Measurements from ENCODE around the gene SRGAP3.
A peak's percentile ranks its signal among the peaks of the same experiment; 100 is the strongest.

The SRGAP3 gene

DNA sequence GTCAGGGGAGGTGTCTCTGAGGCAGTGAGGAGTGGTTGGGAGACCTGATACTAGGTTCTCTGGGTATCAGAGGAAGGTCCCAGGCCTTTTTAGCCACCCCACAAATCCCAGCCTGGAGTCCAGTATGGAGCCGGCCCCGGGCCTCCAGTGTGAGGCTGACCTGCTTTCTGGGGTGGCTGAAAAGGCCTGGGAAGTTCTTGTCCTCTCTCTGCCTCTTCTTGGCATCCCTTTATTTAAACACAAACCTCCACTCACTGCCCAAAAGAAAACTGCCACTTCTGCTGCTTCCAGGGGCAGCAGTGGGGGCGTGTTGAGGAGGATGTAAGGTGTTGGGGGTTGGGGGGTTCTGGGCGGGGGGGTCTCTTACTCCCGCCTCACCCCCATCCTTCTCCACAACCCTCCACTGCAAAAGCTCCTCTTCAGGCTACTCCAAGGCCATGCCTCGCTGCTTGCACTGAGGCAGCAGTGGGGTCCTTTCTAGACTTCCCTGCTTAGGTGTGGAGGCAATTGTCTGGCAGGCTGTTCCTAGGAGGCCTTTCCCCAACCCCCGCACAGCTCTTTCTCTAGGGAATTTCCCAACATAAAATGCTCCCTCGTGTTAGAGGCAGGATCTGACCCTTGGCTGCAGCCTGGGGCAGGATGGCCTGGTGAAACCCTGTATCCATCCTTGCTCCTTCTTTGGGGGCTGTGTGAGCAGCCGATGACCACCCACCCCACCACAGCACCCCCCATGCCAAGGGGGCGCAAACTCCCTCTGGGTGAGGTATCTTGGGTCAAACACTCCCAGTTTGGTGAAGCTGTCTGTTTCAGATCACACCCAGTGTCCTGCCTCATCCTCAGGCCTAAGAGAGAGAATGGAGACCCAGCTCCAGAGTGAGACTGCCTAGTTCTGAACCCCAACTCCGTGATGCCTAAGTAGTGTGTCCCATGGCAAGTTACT, 274.1 kb downstream of the SRGAP3 start:
- DNase-seq (ENCODE audit: low read depth in 3 of 3, low spot score in 1 of 3) = no peak

DNA sequence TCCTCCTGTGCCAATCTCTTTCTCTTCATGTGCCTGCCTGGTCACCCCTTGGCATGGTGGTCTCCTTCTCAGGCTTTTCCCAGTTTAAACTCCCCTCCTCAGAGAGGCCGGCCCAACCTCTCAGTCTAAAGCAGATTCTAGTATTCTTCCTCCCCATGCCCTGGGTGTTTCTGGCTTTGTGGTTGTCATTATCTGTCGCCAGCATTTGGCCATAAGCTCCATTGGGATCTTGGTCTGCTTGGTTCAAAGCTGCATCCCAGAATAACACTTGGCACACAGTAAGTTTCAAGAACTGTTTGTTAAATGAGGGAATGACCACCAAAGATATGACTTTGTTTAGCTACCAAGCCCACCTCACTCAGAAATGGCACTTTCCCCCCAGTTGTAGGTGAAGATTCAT, 275.0 kb downstream of the SRGAP3 start:
- no peak for DNase-seq (ENCODE audit: low read depth in 3 of 3, low spot score in 1 of 3)

DNA sequence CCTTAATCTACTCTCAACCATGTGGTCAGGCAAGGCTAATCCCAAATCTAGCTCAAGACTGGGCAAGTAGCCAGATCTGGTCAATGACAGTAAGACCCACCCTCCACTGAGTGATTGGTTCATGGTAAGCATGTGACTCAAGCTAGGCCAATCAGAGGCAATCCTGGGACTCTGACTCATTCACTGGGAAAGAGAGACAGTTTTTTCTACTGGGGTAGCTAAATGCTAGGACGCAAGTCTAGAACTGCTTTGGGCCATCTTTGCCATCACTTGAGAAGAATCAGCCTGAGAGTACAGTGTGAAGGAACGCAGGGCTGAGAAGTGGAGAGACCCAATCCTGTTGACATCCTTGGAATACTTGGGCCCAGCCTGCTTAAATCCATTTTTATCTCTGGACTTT, 276.8 kb downstream of the SRGAP3 start:
- DNase-seq (ENCODE audit: low read depth in 3 of 3, low spot score in 1 of 3) = no peak

DNA sequence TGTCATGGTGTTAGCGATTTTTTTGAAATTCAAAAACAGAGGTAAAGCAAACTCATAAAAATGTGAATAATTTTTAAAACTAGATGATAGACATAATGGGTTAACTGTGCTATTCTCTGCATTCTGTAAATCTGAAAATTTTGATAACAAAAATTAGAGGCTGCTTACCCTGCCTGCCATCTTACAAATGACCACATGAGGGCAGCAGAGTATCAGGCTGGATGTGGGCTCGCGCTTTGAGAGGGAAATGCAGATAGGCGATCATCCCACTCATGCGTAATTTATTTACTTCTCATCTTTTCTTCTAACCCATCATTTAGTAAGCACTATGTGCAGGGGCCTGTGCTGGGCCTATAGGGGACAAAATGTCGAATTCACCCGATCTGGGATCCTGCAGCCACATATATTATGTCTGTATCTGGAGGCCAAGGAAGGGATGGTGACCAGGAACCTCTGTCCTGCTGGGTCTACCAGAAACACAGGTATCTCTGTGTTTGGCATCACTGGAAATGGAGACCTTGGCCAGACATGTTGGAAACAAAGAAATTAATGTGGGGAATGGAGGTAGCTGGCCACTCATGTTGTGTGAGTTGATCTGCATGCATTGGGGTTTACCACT, 278.4 kb downstream of the SRGAP3 start:
- DNase-seq (ENCODE audit: low read depth in 3 of 3, low spot score in 1 of 3) = peak; percentile 20 to 55 (median 47)

DNA sequence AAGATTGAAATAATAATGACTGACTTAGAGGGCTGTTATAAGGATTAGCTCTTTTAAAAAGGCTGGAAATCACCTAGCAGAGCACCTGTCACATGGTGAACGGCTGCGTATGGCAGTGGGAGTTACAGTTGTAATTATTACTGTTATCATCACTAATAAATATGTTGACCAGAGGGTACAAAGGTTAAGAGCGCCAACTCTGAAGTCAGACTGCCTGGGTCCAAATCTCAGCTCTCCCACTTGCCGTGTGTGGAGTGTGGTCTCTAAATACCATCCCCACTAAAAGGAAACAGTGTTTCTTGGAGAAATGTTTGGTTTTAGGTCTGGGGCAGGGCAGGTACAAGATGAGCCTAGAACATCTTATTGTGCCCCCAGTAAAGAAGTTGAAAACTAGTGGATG, 280.2 kb downstream of the SRGAP3 start:
- DNase-seq (ENCODE audit: low read depth in 3 of 3, low spot score in 1 of 3) = no peak

DNA sequence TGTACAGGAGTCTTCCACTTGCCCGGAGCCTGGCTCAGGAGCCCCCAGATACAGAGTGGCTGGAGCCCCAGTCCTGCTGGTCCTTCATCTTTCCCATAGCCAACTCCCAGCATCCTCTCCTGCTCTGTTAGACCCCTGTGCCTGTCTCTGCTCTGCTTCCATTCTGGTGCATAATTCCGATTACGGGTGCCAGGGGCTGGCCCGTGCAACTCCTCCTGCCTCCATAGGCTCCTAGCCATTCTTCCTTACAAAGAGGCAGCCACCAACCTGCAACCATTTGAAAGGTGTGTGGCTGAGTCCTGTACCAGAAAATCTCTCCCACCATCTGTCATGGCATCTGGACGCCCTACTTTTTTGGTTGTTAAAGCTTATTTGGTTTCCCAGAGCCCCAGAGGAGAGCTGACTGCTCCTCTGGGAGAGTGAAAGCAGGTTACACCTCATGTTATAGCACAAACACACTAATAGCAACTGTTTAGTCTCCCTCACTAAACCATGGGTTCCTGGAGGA, 281.0 kb downstream of the SRGAP3 start:
- DNase-seq (ENCODE audit: low read depth in 3 of 3, low spot score in 1 of 3) = no peak

DNA sequence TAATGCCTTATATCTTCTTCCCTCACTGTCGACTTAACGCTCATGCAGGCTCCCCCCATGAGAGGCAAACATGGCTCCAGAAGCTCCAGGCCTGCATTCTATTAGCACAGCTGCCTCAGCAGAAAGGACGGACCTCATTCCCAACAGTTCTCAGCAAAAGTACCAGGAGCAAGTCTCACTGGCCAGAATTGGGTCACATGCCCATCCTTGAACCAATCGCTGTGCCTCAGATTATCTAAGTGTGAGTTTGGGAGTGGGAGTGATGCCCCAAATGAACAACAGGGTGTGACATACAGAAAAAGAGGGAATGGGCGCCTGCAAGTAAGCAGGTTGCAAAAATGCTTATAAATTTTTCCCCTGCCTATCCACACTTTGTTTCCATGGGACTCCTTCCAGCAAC, 281.9 kb downstream of the SRGAP3 start:
- DNase-seq (ENCODE audit: low read depth in 3 of 3, low spot score in 1 of 3) = no peak

DNA sequence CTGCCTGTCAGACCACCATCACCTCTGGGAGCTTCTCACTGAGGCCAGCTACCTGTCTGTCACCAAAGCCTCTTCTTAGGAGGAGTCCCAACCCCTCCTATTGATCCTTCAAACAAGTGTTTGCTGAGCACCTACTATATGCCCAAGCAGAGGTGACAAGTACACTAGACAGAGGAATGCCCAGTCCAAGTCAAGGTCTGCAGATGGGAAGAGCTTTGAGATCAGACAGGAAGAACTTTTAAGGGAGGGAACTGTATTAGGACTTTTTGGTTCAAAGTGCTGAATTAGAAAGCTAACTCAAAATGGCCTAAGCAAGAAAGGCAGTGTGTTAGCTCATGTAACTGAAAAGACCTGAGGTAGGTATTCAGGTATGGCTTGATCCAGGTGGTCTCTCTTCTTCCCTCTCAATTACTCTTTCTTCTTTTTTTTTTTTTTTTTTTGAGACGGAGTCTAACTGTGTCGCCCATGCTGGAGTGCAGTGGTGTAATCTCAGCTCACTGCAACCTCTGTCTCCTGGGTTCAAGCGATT, 282.6 kb downstream of the SRGAP3 start:
- no peak for DNase-seq (ENCODE audit: low read depth in 3 of 3, low spot score in 1 of 3)

DNA sequence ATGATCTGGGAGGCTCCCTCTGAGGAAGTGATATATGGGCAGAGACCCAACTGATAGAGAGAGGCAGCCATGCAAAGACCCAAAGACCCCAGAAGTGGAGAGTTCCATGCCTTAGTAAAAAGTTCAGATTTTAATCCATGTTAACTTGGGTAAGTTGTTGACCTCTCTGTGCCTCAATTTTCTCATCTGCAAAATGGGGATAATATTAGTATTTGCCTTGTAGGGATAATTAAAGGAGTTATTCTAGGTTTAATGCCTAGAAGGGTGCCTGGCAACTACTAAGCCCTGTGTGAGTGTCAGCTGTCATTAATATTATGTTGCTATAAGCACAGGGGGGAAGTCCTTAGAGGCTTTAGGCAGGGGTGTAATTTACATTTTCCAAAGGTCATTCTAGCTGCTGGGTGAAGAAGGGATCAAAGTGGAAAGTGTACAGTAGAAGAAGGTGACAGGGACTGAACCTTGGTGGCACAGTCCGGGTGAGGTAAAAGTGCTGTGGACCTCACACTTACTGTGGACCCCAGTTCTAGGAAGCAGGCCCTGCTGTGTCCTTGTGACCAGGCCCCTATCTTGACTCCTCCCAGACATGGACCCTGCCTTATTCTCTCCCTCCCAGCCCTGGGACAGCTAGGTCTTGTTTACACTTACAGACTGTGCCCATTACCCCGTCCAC, 283.2 kb downstream of the SRGAP3 start:
- no peak for DNase-seq (ENCODE audit: low read depth in 3 of 3, low spot score in 1 of 3)

DNA sequence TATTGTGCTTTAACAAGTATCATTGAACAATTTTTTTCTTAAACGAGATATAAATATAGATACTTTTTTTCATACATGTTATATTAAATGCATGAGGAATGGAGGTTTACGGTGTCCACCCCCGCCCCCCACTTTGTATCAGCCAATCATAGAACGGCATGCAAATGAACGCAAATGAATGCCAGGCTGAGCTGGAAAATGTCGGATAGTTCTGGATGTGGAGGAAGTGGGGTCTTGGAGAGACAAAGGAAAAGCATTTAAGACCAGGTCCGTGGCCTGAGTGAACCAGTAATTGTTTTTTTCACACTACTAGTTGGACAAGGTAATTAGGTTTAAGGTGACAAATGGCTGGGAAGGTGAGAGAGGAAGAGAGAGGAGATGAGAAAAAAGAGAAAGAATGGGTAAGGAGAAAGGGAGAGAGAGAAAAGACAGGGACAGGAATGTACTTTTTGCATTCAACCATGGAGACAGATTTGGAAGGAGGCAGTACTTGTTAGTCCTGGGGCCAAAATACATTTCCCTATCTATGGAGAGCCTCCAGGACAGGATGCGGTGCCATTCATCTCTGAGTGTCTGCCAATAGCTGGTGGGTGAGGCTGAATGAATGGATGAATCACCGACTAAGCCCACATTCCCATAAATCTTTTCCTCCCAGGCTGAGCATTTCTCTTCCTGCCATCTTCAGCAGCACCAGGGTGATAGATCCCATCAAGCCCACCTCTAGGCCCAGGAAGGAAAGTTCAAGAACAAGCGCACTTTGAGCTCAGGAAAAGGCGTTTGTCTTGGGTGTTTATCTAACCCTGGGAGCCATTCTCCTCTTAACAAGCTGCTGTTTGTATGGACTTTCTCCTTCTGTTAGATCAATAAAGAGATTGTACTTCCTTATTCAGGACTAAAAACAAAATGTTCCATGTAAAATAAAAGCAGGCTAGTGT, 284.7 kb downstream of the SRGAP3 start:
- no peak for DNase-seq (ENCODE audit: low read depth in 3 of 3, low spot score in 1 of 3)

DNA sequence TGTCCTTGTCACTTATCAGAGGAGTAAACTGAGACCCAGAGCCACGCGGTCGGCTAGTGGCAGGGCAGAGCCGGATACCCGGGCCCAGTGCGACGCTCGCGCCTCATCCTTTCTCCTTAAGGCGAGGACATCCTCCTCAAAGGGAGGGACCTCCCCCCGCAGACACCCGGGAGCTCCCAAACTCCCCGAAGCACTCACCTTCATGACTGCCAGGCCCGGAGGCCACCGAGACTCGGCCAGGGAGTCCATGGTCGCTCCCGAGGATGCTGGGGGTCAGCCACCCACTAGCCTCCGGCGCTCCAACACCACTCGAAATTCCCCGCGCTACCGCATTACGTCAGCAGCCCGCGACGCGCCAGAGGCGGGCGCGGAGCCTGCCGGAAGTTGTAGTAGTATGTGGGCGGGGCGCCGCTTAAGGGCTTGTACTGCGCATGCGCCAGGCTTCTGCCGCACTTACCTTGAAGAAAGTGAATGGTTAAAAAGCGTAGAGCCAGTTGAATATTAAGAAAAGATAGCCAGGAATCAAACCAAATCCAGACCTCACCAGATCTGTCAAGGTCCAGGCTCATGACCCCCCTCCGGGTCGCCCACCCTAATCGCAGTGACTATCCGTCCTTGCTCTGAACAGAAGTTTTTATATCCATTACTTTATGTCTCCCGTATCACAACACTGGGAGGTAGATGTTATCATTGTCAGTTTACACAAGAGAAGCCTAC, 286.2 kb downstream of the SRGAP3 start, which contains the start of gene RAD18:
Gene RAD18, minus strand, starts transcription at position 336 of the 717 bp plus-strand sequence. Its CDS starts 87 bp downstream, at position 249.
- DNase-seq (ENCODE audit: low read depth in 3 of 3, low spot score in 1 of 3) = peak; percentile 79 to 89 (median 86)

DNA sequence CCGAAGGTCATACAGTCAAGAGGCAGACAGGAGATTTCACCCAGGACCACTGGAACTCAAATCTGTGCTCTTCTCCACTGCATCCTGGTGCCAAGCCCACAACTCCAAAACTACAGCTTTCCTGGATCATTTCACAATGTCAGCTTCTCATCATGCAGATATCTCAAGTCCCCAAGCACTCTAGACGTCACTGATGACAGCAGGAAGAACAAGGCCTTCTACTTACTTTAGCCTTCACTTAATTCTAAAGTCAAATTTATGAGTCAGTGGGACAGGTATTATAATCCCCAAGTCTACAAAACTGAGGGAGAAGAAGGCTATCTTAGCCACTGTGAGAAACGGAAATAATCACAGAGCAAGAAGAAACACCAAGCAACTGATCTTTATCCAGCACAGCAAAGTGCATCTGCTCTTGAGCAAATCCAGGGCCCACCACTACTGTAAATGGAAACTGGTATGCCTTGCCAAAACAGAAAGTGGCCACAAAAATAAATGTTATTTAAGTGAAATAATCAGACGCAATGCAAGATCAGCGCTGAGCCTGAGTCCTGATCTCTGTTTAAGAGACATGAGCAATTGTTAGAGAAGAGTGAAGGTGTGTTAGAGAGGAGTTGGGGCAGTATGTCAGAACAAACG, 287.1 kb downstream of the SRGAP3 start:
- no peak for DNase-seq (ENCODE audit: low read depth in 3 of 3, low spot score in 1 of 3)

DNA sequence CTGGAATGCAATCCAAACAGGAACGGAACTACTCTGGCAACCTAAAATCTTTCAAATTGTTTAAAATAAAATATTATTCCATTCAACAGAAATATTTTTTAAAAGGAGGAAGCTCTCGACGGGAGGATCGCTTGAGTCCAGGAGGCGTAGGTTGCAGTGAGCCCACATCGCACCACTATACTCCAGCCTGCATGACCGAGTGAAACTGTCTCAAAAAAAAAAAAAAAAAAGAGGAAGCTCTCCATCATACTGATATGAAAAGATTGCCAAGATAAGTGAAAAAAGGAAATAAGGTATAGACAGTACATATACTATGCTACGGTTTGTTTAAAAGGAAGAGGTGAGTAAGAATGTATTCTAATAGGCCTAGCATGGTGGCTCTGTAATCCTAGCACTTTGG, 289.8 kb downstream of the SRGAP3 start:
- no peak for DNase-seq (ENCODE audit: low read depth in 3 of 3, low spot score in 1 of 3)

DNA sequence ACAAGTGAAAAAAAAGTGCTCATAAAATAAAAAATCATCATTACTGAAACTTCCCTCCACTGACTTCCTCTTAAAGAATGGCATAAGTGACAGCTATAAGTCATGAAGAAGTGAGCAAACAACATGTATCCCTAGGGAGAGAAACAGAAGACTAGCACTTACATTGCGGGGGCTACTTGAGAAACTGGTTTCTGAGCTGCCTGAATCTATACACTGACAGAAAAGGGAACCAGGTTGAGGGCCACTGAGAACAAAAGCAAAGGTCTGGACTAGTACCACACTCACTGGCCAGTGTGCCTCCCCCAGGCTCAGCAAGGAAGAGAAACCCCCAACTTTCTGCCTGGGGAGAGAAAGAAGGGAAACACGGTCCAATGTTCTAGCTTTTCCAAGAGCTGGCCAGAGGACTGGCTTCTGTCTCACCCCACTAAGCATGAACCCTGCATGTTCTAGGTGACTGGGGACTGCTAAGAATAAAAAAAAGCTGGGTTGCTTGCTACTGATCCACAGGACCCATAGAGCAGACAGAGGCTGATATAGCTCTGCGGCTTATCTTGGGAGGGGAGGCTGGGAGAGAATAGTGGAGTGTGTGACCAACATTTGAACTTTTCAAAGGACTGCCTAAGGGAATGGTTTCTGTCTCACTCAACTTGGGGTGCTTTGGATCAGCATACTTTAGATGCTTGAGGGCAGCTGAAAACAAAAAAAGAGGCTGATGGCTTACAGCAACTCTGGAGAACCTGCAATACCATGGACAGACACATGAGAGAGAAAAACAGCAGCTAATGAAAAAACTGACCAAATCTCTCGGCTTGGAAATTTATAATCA, 294.3 kb downstream of the SRGAP3 start:
- DNase-seq (ENCODE audit: low read depth in 3 of 3, low spot score in 1 of 3) = no peak

DNA sequence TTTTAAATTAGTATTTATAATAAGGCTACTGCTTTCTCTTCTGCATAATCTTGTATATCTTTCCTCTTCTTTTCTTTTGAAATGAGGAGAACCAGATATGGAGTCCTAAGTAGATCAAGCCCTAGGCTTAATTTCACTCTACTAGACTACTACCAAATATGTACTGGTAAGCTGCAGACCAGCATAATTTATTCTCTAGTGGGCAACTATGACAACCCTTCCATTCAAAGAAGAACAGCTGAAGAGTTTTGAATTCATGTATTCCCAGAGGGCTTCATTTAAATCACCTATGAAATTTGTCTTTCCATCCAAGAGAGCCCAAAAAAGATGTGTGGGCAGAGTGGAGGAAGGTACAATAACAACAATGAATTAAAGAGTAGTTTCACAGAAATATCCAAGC, 296.1 kb downstream of the SRGAP3 start:
- DNase-seq (ENCODE audit: low read depth in 3 of 3, low spot score in 1 of 3) = no peak

DNA sequence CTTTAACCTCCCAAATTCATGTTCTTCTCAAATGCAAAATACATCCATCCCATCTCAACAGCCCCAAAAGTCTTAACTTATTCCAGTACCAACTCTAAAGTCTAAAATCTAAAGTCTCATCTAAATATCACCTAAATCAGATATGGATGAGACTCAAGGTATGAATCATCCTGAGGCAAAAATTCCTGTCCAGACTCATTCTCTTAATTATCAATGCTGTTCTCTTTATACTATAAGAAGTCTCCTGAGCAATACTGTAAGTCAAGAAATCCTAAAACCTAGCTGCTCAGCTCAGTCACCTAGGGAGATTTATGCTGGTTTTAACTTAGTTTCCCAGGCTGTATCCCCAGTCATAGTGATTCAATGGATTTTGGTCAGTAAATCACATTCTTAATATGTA, 297.3 kb downstream of the SRGAP3 start:
- no peak for DNase-seq (ENCODE audit: low read depth in 3 of 3, low spot score in 1 of 3)

DNA sequence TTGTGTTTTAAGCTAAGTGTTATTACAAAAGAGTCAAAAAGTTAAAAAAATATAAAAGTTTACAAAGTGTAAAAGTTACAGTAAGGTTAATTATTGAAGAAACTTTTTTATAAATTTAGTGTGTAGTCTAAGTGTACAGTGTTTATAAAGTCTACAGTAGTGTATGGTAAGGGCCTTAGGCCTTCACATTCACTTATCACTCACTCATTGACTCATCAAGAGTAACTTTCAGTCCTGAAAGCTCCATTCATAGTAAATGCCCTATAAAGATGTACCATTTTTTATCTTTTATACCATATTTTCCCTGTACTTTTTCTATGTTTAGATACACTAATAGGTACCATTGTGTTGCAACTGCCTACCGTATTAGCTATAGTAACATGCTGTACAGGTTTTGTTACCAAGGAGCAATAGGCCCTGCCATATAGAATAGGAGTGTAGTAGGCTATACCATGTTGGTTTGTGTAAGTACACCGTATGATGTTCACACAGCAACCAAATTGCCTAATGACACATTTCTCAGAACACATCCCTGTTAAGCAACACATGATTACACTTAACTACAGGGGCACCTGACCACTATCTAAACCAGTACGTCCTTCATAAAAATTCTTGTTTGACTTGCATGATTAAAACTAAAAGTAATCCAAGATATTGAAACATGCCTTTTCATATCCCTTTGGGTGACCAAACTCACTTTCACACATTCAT, 303.4 kb downstream of the SRGAP3 start:
- DNase-seq (ENCODE audit: low read depth in 3 of 3, low spot score in 1 of 3) = no peak

All from stimulated activated CD4-positive, alpha-beta T cell treated with anti-CD3 and anti-CD28 coated beads, TNF-alpha, amount 100 ng/mL, for 1 hour (primary cell).